A549 (cell line): ENCODE measurements around the gene HLA-DMB. TPM values are rescaled to one million over a fixed set of nuclear protein-coding genes. Genes with fewer than 3 reads are reported as not detected.
A peak's percentile ranks its signal among the peaks of the same experiment; 100 is the strongest.

Source experiments
- ATAC-seq, 2 experiments: fragments of 200-7000 bp in 1 of 2; fragments of >200 bp in 1 of 2; cut with Nextera tagmentation in 1 of 2; cut with Tn5 transposase in 1 of 2; 3 replicates each; pipeline versions ENCODE4 v1.8.0 to v1.9.1; 2018 to 2020; ENCODE audit warnings: mild to moderate bottlenecking in 1 of 2, moderate library complexity in 1 of 2
- CTCF ChIA-PET: fragments of 300-600 bp; sonication (Branson Sonifier 250); formaldehyde crosslinking; extraction: SDS; loops from one replicate; lab custom pipeline; 2021; ENCODE audit warnings: antibody characterized with exemption, inconsistent platforms; lab: Yijun Ruan, JAX
- POLR2A ChIA-PET: fragments of 350-600 bp; formaldehyde crosslinking; extraction: SDS; loops from one replicate; lab custom pipeline; 2021; ENCODE audit warnings: antibody characterized with exemption, inconsistent platforms; lab: Yijun Ruan, JAX
- DNase-seq, 2 experiments: peaks; one replicate each; pipeline versions ENCODE4 v3.0.0 to v3.0.0-alpha.2; 2011 to 2016; ENCODE audit warnings: low read depth in 1 of 2, low spot score in 1 of 2
- FAIRE-seq: peaks from 2 replicates; lab custom pipeline; 2011; peaks lifted over from hg19 to GRCh38; lab: Jason Lieb, UNC
- H3K27ac ChIP-seq, 2 experiments: fragments of >200 bp; sonication (Bioruptor Twin); formaldehyde crosslinking; 3 replicates each; pipeline ENCODE4 v1.5.1; 2016 to 2017
- H3K4me1 ChIP-seq: fragments of >200 bp; sonication (Bioruptor Twin); formaldehyde crosslinking; 3 replicates; pipeline ENCODE4 v1.6.1; 2016
- H3K4me2 ChIP-seq: fragments of >200 bp; sonication (Bioruptor Twin); formaldehyde crosslinking; 3 replicates; pipeline ENCODE4 v1.6.1; 2016
- H3K4me3 ChIP-seq: fragments of >200 bp; sonication (Bioruptor Twin); formaldehyde crosslinking; 3 replicates; pipeline ENCODE4 v1.5.1; 2016
- H3K9me3 ChIP-seq: fragments of >200 bp; sonication (Bioruptor Twin); formaldehyde crosslinking; 3 replicates; pipeline ENCODE4 v1.6.1; 2016
- BHLHE40 ChIP-seq: IDR thresholded peaks from 2 replicates; pipeline ENCODE4 v1.6.1; 2012; ENCODE audit warnings: low read depth, low read length, inconsistent platforms
- CBX8 ChIP-seq: fragments of 200-600 bp; sonication (generic); IDR thresholded peaks from 2 replicates; pipeline ENCODE4 v1.6.1; 2016
- CHD2 ChIP-seq: fragments of 150-350 bp; IDR thresholded peaks from 2 replicates; pipeline ENCODE4 v1.6.1; 2014; ENCODE audit warnings: low read length; ENCODE audit not compliant: partially characterized antibody
- CTCF ChIP-seq: fragments of >200 bp; sonication (Bioruptor Twin); formaldehyde crosslinking; IDR thresholded peaks from 3 replicates; pipeline ENCODE4 v1.5.1; 2016
- E2F6 ChIP-seq: IDR thresholded peaks from 2 replicates; pipeline ENCODE4 v1.6.1; 2012; ENCODE audit warnings: low read depth, borderline replicate concordance
- FOSL2 ChIP-seq, 2 experiments: fragments of 450-650 bp in 1 of 2; fragments of >200 bp in 1 of 2; sonication (Bioruptor Twin) in 1 of 2; formaldehyde crosslinking; IDR thresholded peaks; 2 replicates each; pipeline versions ENCODE4 v1.5.0 to v1.6.1; 2016 to 2020; ENCODE audit warnings: mild to moderate bottlenecking in 1 of 2, moderate library complexity in 1 of 2
- FOXS1 ChIP-seq: fragments of 250-450 bp; sonication (Bioruptor Pico); IDR thresholded peaks from 2 replicates; pipeline ENCODE4 v1.5.0; 2020; ENCODE audit warnings: mild to moderate bottlenecking, moderate library complexity
- GATA3 ChIP-seq: IDR thresholded peaks from 2 replicates; pipeline ENCODE4 v1.6.1; 2012; ENCODE audit warnings: borderline replicate concordance
- HES2 ChIP-seq: fragments of >200 bp; sonication (Bioruptor Twin); formaldehyde crosslinking; IDR thresholded peaks from 2 replicates; pipeline ENCODE4 v1.6.1; 2016
- HOXA7 ChIP-seq: fragments of 250-450 bp; sonication (Bioruptor Pico); IDR thresholded peaks from 2 replicates; pipeline ENCODE4 v1.5.0; 2020; ENCODE audit warnings: mild to moderate bottlenecking, moderate library complexity
- HOXB13 ChIP-seq: fragments of 250-450 bp; sonication (Bioruptor Pico); IDR thresholded peaks from 2 replicates; pipeline ENCODE4 v1.5.0; 2020; ENCODE audit warnings: low read depth, mild to moderate bottlenecking, moderate library complexity
- HOXB5 ChIP-seq: fragments of 250-450 bp; sonication (Bioruptor Pico); IDR thresholded peaks from 2 replicates; pipeline ENCODE4 v1.5.0; 2020; ENCODE audit warnings: mild to moderate bottlenecking, moderate library complexity
- JUN ChIP-seq, 2 experiments: fragments of >200 bp; sonication (Bioruptor Twin); formaldehyde crosslinking; IDR thresholded peaks; 2 replicates in 1 of 2; 3 replicates in 1 of 2; pipeline ENCODE4 v1.6.1; 2016 to 2017
- MAX ChIP-seq: IDR thresholded peaks from 2 replicates; pipeline ENCODE4 v1.6.1; 2012
- NPAS2 ChIP-seq: fragments of 250-450 bp; sonication (Bioruptor Pico); IDR thresholded peaks from 2 replicates; pipeline ENCODE4 v1.8.0; 2022; ENCODE audit warnings: mild to moderate bottlenecking, moderate library complexity, borderline replicate concordance
- NR3C1 ChIP-seq: fragments of >200 bp; sonication (Bioruptor Twin); formaldehyde crosslinking; IDR thresholded peaks from 3 replicates; pipeline ENCODE4 v1.6.1; 2017
- POLR2A ChIP-seq: IDR thresholded peaks from 2 replicates; pipeline ENCODE4 v1.6.1; 2012; ENCODE audit warnings: mild to moderate bottlenecking, low read length
- RAD21 ChIP-seq, 2 experiments: fragments of >200 bp in 1 of 2; sonication (Bioruptor Twin) in 1 of 2; formaldehyde crosslinking in 1 of 2; IDR thresholded peaks in 1 of 2; conservative IDR thresholded peaks in 1 of 2; 2 replicates in 1 of 2; 3 replicates in 1 of 2; pipeline ENCODE4 v1.6.1; 2012 to 2018; ENCODE audit warnings: inconsistent platforms in 1 of 2
- RCOR1 ChIP-seq: fragments of 150-350 bp; IDR thresholded peaks from 2 replicates; pipeline ENCODE4 v1.6.1; 2014; ENCODE audit warnings: antibody characterized with exemption, low read length, low read depth
- REST ChIP-seq: fragments of 200-600 bp; sonication (generic); IDR thresholded peaks from 2 replicates; pipeline ENCODE4 v1.6.1; 2016; ENCODE audit warnings: antibody characterized with exemption, mild to moderate bottlenecking, moderate library complexity
- SMC3 ChIP-seq: fragments of >200 bp; sonication (Bioruptor Twin); formaldehyde crosslinking; IDR thresholded peaks from 3 replicates; pipeline ENCODE4 v1.6.1; 2018; ENCODE audit warnings: inconsistent platforms
- SREBF2 ChIP-seq: fragments of 450-650 bp; IDR thresholded peaks from 2 replicates; pipeline ENCODE4 v1.6.1; 2014; ENCODE audit warnings: mild to moderate bottlenecking, moderate library complexity
- TFCP2L1 ChIP-seq: fragments of 250-450 bp; sonication (Bioruptor Pico); IDR thresholded peaks from 2 replicates; pipeline ENCODE4 v1.5.0; 2021; ENCODE audit warnings: mild to moderate bottlenecking
- WGBS: methylation state at CpG from one replicate; pipeline ENCODE4 v1.1.6; 2017; ENCODE audit errors: missing lambda C conversion rate; 5-methylcytosine and 5-hydroxymethylcytosine counted together
- polyA plus RNA-seq, 4 experiments: library from polyadenylated mRNA; depleted of rRNA in 3 of 4; stranded (reverse); fragments of >200 nt; fragmentation: RNase III in 1 of 4; extraction: RNeasy Plus Mini Kit Qiagen cat#74134 plus additional on column Dnase treatment in 1 of 4; gene quantifications; 2 replicates in 3 of 4; 3 replicates in 1 of 4; pipeline ENCODE4 v1.2.3, GENCODE V29; 2011 to 2017

HLA-DMB gene
- polyA plus RNA-seq, 2 of the 4 experiments (the other 2 are of a cell fraction), result 3.7 to 14.3 TPM

GRCh38 chr6:32933661-32934085 lies 7.2 kb downstream of the HLA-DMB start:
- TF ChIP-seq TFCP2L1 (CRISPR knock-in tag) (no peak), SMC3 (peak; percentile 60), CTCF (peak; percentile 73), HOXB13 (CRISPR knock-in tag) (no peak), FOXS1 (CRISPR knock-in tag) (no peak), RAD21 (conservative IDR thresholded peaks at IDR 0.05 in 1 of 2, IDR thresholded peaks at IDR 0.05 in 1 of 2) (peak; percentile 49 to 58; a peak in 4 of 5 replicates), NPAS2 (CRISPR knock-in tag) (no peak)
- Histone ChIP-seq H3K4me1 (no peaks in the 10 kb centered on the region), H3K4me3 (no peak overlapping the region), H3K4me2 (no peak overlapping the region), H3K9me3 (no peaks in the 10 kb centered on the region), H3K27ac (no peak overlapping the region)
- CTCF ChIA-PET, result interaction anchor here (0.7 to 10.0 kb wide), 37 partner anchors 8 to 239 kb away, joined by 3 to 124 read pairs (median 4); partner anchors contain the start of genes HLA-DMA, TAP1 and TAP2
- DNase-seq (peak; percentile 61 to 65), ATAC-seq (peak; percentile 66 to 78; a peak in 4 of 6 replicates), FAIRE-seq (no peak)
- POLR2A ChIA-PET, result interaction anchor here (1.0 to 1.3 kb wide), 2 partner anchors 38 to 51 kb away, joined by 4 to 7 read pairs; no protein-coding TSS in a partner anchor
- 2% methylated on average over 3 of the region's 3 CpGs for WGBS

GRCh38 chr6:32932132-32932868 lies 8.5 kb downstream of the HLA-DMB start:
- no peaks in the 10 kb centered on the region for H3K4me1 ChIP-seq
- ATAC-seq, result no peak
- CTCF ChIA-PET, result interaction anchor here (1.0 to 10.0 kb wide), 14 partner anchors 11 to 93 kb away, joined by 3 to 124 read pairs (median 6); partner anchors contain the start of genes HLA-DMA and TAP2
- no peak for TF ChIP-seq GATA3
- no peak for TF ChIP-seq CHD2
- TF ChIP-seq FOSL2 (IDR thresholded peaks at IDR 0.05), result no peak
- no peak for TF ChIP-seq FOSL2 (CRISPR knock-in tag; IDR thresholded peaks at IDR 0.05)
- TF ChIP-seq CBX8, result no peak
- no peak for TF ChIP-seq RAD21 (conservative IDR thresholded peaks at IDR 0.05 in 1 of 2, IDR thresholded peaks at IDR 0.05 in 1 of 2)
- TF ChIP-seq SREBF2, result no peak
- TF ChIP-seq HOXB5 (CRISPR knock-in tag), result no peak
- TF ChIP-seq JUN (IDR thresholded peaks at IDR 0.05), result no peak
- no peak for TF ChIP-seq E2F6
- TF ChIP-seq POLR2A, result no peak
- TF ChIP-seq HES2, result no peak
- no peak for TF ChIP-seq BHLHE40
- no peak for FAIRE-seq
- H3K27ac ChIP-seq, result no peak overlapping the region
- POLR2A ChIA-PET, result no interaction called here
- H3K4me3 ChIP-seq, result no peak overlapping the region
- no peak for DNase-seq
- WGBS, result 80% methylated on average over 7 of the region's 7 CpGs
- no peak overlapping the region for H3K4me2 ChIP-seq
- H3K9me3 ChIP-seq, result no peaks in the 10 kb centered on the region

- Histone ChIP-seq H3K4me1 (no peaks in the 10 kb centered on the region), H3K4me2 (no peak overlapping the region), H3K27ac (no peak overlapping the region), H3K4me3 (no peak overlapping the region), H3K9me3 (no peaks in the 10 kb centered on the region)
- DNase-seq (no peak), ATAC-seq (no peak), FAIRE-seq (no peak)
- WGBS, result 65% methylated on average over 1 of the region's 1 CpG
- ChIA-PET POLR2A (no interaction called here), CTCF (interaction anchor here (1.2 to 10.0 kb wide), 3 partner anchors 16 to 55 kb away, joined by 3 to 124 read pairs (median 32); no protein-coding TSS in a partner anchor)
- TF ChIP-seq HOXB13 (CRISPR knock-in tag), result no peak
- TF ChIP-seq NPAS2 (CRISPR knock-in tag), result no peak
- TF ChIP-seq FOSL2 (IDR thresholded peaks at IDR 0.05), result no peak
- TF ChIP-seq FOSL2 (CRISPR knock-in tag; IDR thresholded peaks at IDR 0.05), result no peak
- no peak for TF ChIP-seq REST
- TF ChIP-seq NR3C1, result no peak
- no peak for TF ChIP-seq GATA3
- no peak for TF ChIP-seq MAX
- TF ChIP-seq RCOR1, result no peak
- no peak for TF ChIP-seq HOXA7 (CRISPR knock-in tag)
- no peak for TF ChIP-seq FOXS1 (CRISPR knock-in tag)
Measured at GRCh38 chr6:32931211-32931610, 9.6 kb downstream of the HLA-DMB start.
